Cardiac fibroblast (primary cell): ENCODE results near the gene PRRC1.

Experiments
- DNase-seq, 2 donors: peaks; one replicate each; pipeline versions ENCODE4 v3.0.0 to v3.0.0-alpha.2; 2010; ENCODE audit warnings: low read depth in 2 of 2
- H3K4me3 ChIP-seq, 2 donors: replicated peaks in 1 of 2; 1 replicate in 1 of 2; 2 replicates in 1 of 2; pipeline ENCODE4 v1.5.1; 2011; ENCODE audit warnings: low read depth in 2 of 2, low read length in 2 of 2, mild to moderate bottlenecking in 2 of 2, moderate library complexity in 1 of 2
- CTCF ChIP-seq: IDR thresholded peaks from one replicate; pipeline ENCODE4 v1.5.1; 2011; ENCODE audit warnings: low read depth, mild to moderate bottlenecking, low read length, inconsistent platforms

PRRC1 gene

GRCh38 chr5:127517480-127518318 is at the start of gene PRRC1:
TSS of gene PRRC1 (plus strand) at chr5:127517640. CDS start at chr5:127523480, 5,840 bp downstream.
- TF ChIP-seq CTCF = no peak
- DNase-seq = peak; percentile 84 to 86

DNA sequence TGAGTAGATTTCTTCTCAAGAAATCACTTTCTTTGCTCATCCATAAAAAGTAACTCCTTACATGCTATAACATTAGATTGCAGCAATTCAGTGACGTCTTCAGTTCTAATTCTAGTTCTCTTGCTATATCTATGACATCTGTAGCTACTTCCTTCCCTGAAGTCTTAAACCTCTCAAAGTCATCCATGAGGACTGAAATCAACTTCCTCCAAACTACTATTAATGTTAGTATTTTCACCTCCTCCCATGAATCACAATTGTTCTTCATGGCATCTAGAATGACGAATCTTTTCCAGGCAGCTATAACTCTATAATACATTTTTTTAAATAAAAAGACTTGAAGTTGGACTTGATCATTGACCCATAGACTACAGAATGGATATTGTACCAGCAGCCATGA is 46.2 kb upstream of the PRRC1 start:
- TF ChIP-seq CTCF = no peak
- no peak overlapping the region for H3K4me3 ChIP-seq
- DNase-seq = no peak

More at GRCh38 chr5:127517480-127518318, at the start of gene PRRC1:
- H3K4me3 ChIP-seq = peak within 1 kb of the TSS; percentile 99 to 100

DNA sequence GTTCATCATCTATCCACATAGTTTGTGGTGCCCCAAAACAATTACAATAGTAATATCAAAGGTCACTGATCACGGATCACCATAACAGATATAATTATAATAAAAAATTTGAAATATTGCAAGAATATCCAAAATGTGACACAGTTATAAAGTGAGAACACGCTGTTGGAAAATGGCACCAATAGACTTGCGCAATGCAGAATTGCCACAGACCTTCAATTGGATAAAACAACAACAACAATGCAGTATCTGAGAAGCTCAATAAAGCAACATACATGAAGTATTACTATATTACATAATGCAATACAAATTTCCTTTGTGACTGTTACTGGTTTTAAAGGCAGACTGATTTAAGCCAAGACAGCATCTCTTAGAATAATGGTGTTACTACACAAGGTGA is 44.7 kb upstream of the PRRC1 start:
- no peak overlapping the region for H3K4me3 ChIP-seq
- DNase-seq = no peak
- no peak for TF ChIP-seq CTCF

DNA sequence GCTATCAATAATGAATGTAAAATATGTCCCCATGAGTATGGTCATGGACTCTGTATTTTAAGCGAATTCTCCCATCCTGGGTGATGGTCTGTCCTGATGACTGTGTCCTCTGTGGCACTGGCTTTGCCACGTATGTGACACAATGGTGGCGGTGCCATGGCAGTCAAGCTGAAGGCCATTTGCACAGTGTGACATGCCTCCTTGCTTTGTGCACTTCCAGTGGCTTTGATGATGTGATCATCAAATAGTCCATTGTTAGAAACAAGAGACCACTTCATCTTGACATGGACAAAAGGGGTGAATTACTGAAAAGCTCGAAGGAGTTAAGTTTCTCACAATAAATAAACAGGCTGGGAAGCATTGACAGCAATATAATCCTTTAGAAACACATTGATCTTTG is 31.0 kb upstream of the PRRC1 start:
- DNase-seq = no peak
- TF ChIP-seq CTCF = no peak
- H3K4me3 ChIP-seq = no peak overlapping the region

- peak; percentile 63 to 75 for DNase-seq
- no peak overlapping the region for H3K4me3 ChIP-seq
- TF ChIP-seq CTCF = peak; percentile 64
Measured at GRCh38 chr5:127492854-127493738, 24.3 kb upstream of the PRRC1 start.

DNA sequence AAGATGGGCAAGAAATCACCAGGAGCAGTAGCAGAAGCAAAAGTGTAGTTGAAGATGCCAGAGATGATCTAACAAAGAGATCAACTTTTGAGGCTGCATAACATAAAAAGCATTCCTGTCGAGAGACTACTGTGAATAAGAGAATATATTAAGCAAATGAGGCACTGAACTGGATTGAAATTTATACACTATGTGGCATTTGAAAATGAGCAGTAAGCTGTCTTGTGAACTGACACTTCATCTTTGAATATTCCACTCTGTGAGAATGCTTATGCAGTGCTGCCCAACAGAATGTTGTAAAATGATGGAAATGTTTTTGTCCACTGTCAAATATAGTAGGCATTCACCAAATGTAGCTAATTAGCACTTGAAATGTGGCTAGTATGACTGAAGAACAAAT is 18.9 kb upstream of the PRRC1 start:
- H3K4me3 ChIP-seq = no peak overlapping the region
- no peak for TF ChIP-seq CTCF

More for the DNA sequence above, 18.9 kb upstream of the PRRC1 start:
- no peak for DNase-seq
